Fibroblast of skin of right biceps (primary cell): ENCODE data around the gene CCNJL.
A peak's percentile ranks its signal among the peaks of the same experiment; 100 is the strongest.
"Not testable (repeated sequence)": the region's sequence is repeated elsewhere in the genome, so short reads cannot be mapped to it uniquely, and the experiment has no call there.

ENCODE experiments used
- DNase-seq: peaks from one replicate; pipeline ENCODE4 v3.0.0-alpha.2; 2013

Gene CCNJL

GRCh38 chr5:160312134-160312959 lies at the start of gene CCNJL:
CCNJL (minus strand) TSS chr5:160312564; CDS start chr5:160311923, 641 bp downstream.
- DNase-seq, result peak; percentile 62

DNA sequence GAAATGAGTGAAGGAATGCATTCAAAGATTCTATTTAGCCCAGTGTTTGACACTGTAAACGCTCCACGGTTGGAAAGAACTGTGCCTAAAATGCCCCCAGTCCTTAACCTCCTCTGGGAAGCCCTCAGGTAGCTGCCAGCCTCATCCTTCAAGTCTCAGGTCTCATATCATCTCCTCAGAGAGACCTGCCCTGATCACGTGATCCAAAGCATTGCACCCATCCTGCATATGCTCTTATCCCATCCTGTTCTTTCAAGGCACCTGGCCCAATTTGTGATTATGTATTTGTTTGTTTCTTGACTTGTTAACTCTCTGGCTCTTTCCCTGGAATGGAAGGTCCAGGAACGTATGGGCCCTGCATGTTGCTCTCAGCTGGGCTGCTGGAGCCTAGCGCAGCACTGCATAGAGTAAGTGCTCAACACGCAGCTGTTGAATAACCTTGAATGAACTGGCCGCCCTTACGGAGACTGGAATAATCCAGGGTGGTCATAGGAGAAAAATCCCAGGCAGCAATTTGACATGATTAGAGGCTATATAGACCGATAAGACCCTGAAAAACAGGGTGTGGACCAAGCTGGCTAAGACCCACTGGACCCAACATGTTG lies 49.4 kb upstream of the CCNJL start:
- DNase-seq, result no peak

- no peak for DNase-seq
These were observed 47.9 kb upstream of the CCNJL start for GRCh38 chr5:160360310-160360709.

GRCh38 chr5:160359816-160360215 lies 47.5 kb upstream of the CCNJL start:
- DNase-seq, result no peak

- no peak for DNase-seq
These were observed 46.9 kb upstream of the CCNJL start for GRCh38 chr5:160359242-160359641.

- DNase-seq, result no peak
These were observed 45.6 kb upstream of the CCNJL start for GRCh38 chr5:160357861-160358411.

DNA sequence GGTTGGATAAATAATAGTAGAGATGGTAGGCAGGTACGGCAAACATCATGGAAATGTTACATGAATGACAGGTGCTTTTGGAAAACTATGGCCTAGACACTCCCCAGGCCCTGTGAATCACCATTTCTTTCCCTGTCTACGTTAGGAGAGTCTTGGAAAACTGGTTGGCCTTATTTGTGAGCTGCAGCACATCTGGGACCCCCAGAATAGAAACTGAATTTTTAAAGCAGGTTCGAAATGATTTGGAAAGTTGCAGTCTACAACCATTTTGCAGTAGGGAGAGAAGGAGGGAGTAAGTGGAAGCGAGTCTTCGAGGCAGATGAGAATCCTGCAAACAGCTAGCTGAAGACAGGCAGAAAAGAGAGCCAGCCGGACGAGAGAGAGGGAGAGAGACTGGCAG lies 45.0 kb upstream of the CCNJL start:
- DNase-seq, result no peak

- no peak for DNase-seq
These were observed 44.4 kb upstream of the CCNJL start for GRCh38 chr5:160356550-160357347.

DNA sequence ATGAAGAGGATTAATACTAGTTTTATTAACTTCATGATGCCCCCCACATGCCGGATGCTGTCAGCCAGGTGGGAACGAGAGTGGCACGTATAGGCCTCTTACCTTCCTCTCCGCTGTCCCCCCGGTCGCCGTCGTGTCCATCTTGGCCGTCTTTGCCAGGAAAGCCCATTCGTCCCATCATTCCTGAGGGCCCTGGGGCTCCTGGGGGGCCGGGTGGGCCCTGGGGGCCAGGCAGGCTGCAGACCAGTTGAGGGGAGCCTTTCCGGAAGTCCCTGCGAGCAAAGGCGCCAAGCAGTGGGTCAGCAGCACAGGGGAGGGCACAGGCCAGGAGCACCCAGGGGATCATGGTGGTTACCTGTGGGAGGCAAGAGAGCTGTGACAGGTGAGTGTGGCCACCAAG lies 42.3 kb upstream of the CCNJL start:
- DNase-seq, result no peak

GRCh38 chr5:160353379-160353778 lies 41.0 kb upstream of the CCNJL start:
- DNase-seq, result no peak

DNA sequence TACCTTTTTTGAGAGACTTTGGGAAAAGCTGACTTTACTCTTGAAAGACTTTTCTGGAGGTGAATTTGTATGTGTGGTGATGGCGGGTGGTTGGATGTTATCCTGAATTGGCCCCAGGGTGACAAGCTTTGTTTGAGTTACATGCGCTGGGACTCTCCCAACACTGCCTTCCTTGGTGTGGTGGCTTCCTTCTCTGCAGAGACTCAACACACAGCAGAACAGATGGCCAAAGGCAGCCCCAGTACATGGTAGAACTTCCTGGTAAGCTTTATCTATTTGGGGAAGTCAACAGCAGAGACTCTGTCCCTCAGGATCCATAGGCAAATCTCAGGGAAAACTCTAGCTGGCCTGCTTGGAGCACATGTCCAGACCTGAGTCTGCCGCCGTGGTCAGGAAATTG lies 39.9 kb upstream of the CCNJL start:
- no peak for DNase-seq

GRCh38 chr5:160349935-160350303 lies 37.6 kb upstream of the CCNJL start:
- no peak for DNase-seq

GRCh38 chr5:160349249-160349934 lies 37.0 kb upstream of the CCNJL start:
- DNase-seq, result no peak

- no peak for DNase-seq
These were observed 35.7 kb upstream of the CCNJL start for GRCh38 chr5:160348080-160348479.

GRCh38 chr5:160347448-160347847 lies 35.1 kb upstream of the CCNJL start:
- DNase-seq, result no peak

DNA sequence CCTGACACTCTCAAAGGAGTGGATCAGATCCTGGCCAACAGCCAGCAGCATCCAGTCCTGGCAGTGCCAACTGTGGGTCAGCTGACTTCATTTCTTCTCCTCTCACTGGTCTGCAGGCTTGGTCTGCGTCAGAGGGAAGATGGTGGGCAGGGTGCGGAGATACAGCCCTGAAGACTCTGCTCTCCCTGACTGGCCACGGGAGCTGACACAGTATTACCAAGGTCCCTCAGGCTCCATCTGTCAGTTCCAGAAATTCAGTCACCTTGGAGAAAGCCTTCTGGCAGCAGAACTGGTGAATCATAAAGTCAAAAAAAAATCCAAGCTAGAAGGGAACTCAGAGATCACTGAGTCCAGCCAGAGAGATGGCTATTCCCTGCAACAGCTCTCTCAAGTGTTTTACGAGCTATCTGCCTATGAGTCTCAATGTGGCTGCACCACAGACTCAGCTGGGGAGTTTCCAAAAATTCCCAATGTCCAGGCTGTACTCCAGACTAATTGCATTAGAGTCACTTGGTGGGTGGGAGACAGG lies 30.1 kb upstream of the CCNJL start:
- peak; percentile 41 for DNase-seq

DNA sequence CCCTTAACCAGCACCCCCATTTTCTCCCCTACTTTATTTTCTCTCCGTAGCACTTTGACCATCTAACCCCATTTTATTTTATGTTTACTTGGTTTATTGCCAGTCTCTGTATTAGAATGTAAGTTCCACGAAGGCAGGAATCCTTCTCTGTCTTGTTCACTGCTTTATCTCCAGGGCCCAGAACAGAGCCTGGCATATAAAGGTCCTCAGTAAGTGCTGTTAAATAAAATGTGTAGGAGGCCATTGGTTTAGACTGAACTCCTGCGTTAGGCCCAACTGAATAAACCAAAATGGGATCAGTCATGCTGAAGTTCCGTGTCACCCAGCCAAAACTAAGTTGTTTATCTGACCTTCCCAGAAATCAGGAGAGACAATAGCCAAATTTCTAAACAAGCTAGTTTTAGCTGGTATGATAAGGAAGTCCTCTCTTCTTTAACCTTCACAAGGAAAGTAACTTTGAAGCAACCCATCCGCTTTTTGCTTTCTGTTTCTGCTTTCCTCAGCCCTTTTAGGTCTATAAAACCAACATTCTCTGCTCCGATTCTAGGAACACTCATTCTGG lies 29.0 kb upstream of the CCNJL start:
- no peak for DNase-seq

GRCh38 chr5:160340513-160340912 lies 28.1 kb upstream of the CCNJL start:
- DNase-seq, result not testable (repeated sequence)

GRCh38 chr5:160339406-160340130 lies 27.2 kb upstream of the CCNJL start:
- DNase-seq, result peak; percentile 44

GRCh38 chr5:160334716-160335115 lies 22.4 kb upstream of the CCNJL start:
- DNase-seq, result not testable (repeated sequence)

GRCh38 chr5:160333721-160334120 lies 21.4 kb upstream of the CCNJL start:
- peak; percentile 42 for DNase-seq
